Lower leg skin (tissue), 4 donors: Measurements from ENCODE around the gene RIPK1. TPM values are rescaled to one million over a fixed set of nuclear protein-coding genes. Genes with fewer than 3 reads are reported as not detected.
A peak's percentile ranks its signal among the peaks of the same experiment; 100 is the strongest.

Source experiments
- DNase-seq, 2 donors: peaks; one replicate each; pipeline ENCODE4 v3.0.0-alpha.2; 2019; ENCODE audit warnings: low spot score in 2 of 2
- H3K4me3 ChIP-seq: fragments of 200-600 bp; sonication (generic); 2 replicates; pipeline ENCODE4 v1.5.1; 2017; ENCODE audit warnings: mild to moderate bottlenecking, low read depth; ENCODE audit not compliant: poor library complexity, severe bottlenecking
- CTCF ChIP-seq, 3 donors: fragments of 450-650 bp; IDR thresholded peaks; one replicate each; pipeline ENCODE4 v1.5.1; 2016; ENCODE audit warnings: antibody characterized with exemption in 3 of 3, mild to moderate bottlenecking in 3 of 3, moderate library complexity in 2 of 3
- POLR2A ChIP-seq, 2 donors: fragments of 450-650 bp; IDR thresholded peaks; one replicate each; pipeline ENCODE4 v1.6.1; 2016 to 2017; ENCODE audit warnings: antibody characterized with exemption in 2 of 2, mild to moderate bottlenecking in 1 of 2, moderate library complexity in 1 of 2
- WGBS, 2 donors: methylation state at CpG; one replicate each; pipeline ENCODE4 v1.1.5; 2018; 5-methylcytosine and 5-hydroxymethylcytosine counted together
- intact Hi-C: fragments of 100-400 bp; cut with DNase I; formaldehyde crosslinking; loops from one replicate; pipeline ENCODE4 v1.15.0; 2023; ENCODE audit warnings: low total_unique reads
- total RNA-seq, 4 donors: library from RNA; depleted of rRNA; stranded (reverse); fragments of >200 nt; gene quantifications; one replicate each; pipeline ENCODE4 v1.1.0, GENCODE V29; 2016

The RIPK1 gene
- total RNA-seq, 4 donors from 2014 or later = 28.2 to 37.2 (median 29.5) TPM

GRCh38 chr6:3157131-3157933 is 89.0 kb downstream of the RIPK1 start, which contains the start of gene TUBB2A:
Gene TUBB2A (minus strand): TSS chr6:3157544. CDS start chr6:3157463, 81 bp downstream.
- intact Hi-C loops = no loop called here
- peak within 1 kb of the TSS; percentile 86 for H3K4me3 ChIP-seq
- peak; percentile 71 to 97 for DNase-seq
- 1 to 2% methylated on average over 8 to 69 of the region's 95 CpGs for WGBS, 2 donors
- no peak for TF ChIP-seq CTCF (IDR thresholded peaks at IDR 0.05)
- TF ChIP-seq POLR2A (IDR thresholded peaks at IDR 0.05) = peak in 1 of 2 donors; percentile 91

GRCh38 chr6:3159805-3160781 is 91.8 kb downstream of the RIPK1 start:
- intact Hi-C loops = no loop called here
- peak; percentile 77 to 93 for DNase-seq
- TF ChIP-seq CTCF (IDR thresholded peaks at IDR 0.05) = no peak
- TF ChIP-seq POLR2A (IDR thresholded peaks at IDR 0.05) = no peak
- WGBS, 2 donors = 42 to 57% methylated on average over 31 of the region's 31 CpGs
- H3K4me3 ChIP-seq = no peak overlapping the region

- no peak for DNase-seq
- WGBS, 2 donors = 45 to 52% methylated on average over 6 to 7 of the region's 7 CpGs
- no peak for TF ChIP-seq CTCF (IDR thresholded peaks at IDR 0.05)
- TF ChIP-seq POLR2A (IDR thresholded peaks at IDR 0.05) = no peak
- intact Hi-C loops = no loop called here
- no peak overlapping the region for H3K4me3 ChIP-seq
Observed at GRCh38 chr6:3162067-3162497, 93.8 kb downstream of the RIPK1 start.

GRCh38 chr6:3162565-3163247 is 94.4 kb downstream of the RIPK1 start:
- peak; percentile 63 to 95 for DNase-seq
- WGBS, 2 donors = 0 to 1% methylated on average over 29 to 60 of the region's 74 CpGs
- intact Hi-C loops = no loop called here
- TF ChIP-seq POLR2A (IDR thresholded peaks at IDR 0.05) (no peak), CTCF (IDR thresholded peaks at IDR 0.05) (peak in 1 of 3 donors; percentile 17)
- peak overlapping the region; percentile 55 for H3K4me3 ChIP-seq

GRCh38 chr6:3163248-3163594 is 94.9 kb downstream of the RIPK1 start:
- H3K4me3 ChIP-seq = no peak overlapping the region
- peak in 1 of 2 donors; percentile 39 for DNase-seq
- WGBS, 2 donors = 7 to 9% methylated on average over 13 of the region's 13 CpGs
- intact Hi-C loops = no loop called here
- TF ChIP-seq CTCF (IDR thresholded peaks at IDR 0.05) (no peak), POLR2A (IDR thresholded peaks at IDR 0.05) (no peak)
